ENCODE measurements around the gene NXPH3.

Gene NXPH3

GRCh38 chr17:49630113-49630900 is 54.6 kb downstream of the NXPH3 start:
- DNase-seq = no peak

GRCh38 chr17:49631496-49631895 is 55.8 kb downstream of the NXPH3 start:
- DNase-seq = no peak
